GM12878 (cell line): Measurements from ENCODE around the gene TMEM201. TPM values are rescaled to one million over a fixed set of nuclear protein-coding genes. Genes with fewer than 3 reads are reported as not detected.

Source experiments
- ASH2L ChIP-seq: fragments of 300-600, 200-600 bp; sonication (generic); IDR thresholded peaks from 2 replicates; pipeline ENCODE4 v1.6.1; 2017; ENCODE audit warnings: low read depth, mild to moderate bottlenecking, borderline replicate concordance
- CBX3 ChIP-seq: fragments of 200-600 bp; sonication (generic); IDR thresholded peaks from 2 replicates; pipeline ENCODE4 v1.6.1; 2016; ENCODE audit warnings: low read depth, borderline replicate concordance
- CHD2 ChIP-seq: IDR thresholded peaks from 2 replicates; pipeline ENCODE4 v1.6.1; 2011; ENCODE audit warnings: low read depth, low read length, improper control_type of control experiment, borderline replicate concordance
- CREB1 ChIP-seq: IDR thresholded peaks from 2 replicates; pipeline ENCODE4 v1.6.1; 2012; ENCODE audit warnings: low read depth, mild to moderate bottlenecking, inconsistent platforms
- EED ChIP-seq: sonication (generic); IDR thresholded peaks from 2 replicates; pipeline ENCODE4 v1.6.1; 2016; ENCODE audit warnings: antibody characterized with exemption, low read depth
- FOS ChIP-seq: IDR thresholded peaks from 3 replicates; pipeline ENCODE4 v1.6.1; 2011; ENCODE audit warnings: borderline replicate concordance; ENCODE audit not compliant: insufficient read length; ENCODE audit errors: extremely low read depth
- IKZF2 ChIP-seq, 2 experiments: fragments of 450-650 bp; IDR thresholded peaks; 2 replicates each; pipeline ENCODE4 v1.6.1; 2017; ENCODE audit warnings: mild to moderate bottlenecking in 2 of 2, moderate library complexity in 2 of 2
- KDM1A ChIP-seq: fragments of 200-600 bp; sonication (generic); IDR thresholded peaks from 2 replicates; pipeline ENCODE4 v1.6.1; 2016; ENCODE audit warnings: borderline replicate concordance
- LARP7 ChIP-seq: fragments of 450-650 bp; IDR thresholded peaks from 2 replicates; pipeline ENCODE4 v1.6.1; 2017; ENCODE audit warnings: mild to moderate bottlenecking
- MXI1 ChIP-seq: fragments of 150-350 bp; IDR thresholded peaks from 2 replicates; pipeline ENCODE4 v1.6.1; 2011; ENCODE audit warnings: low read depth, mild to moderate bottlenecking, inconsistent platforms, low read length, improper control_type of control experiment
- NFXL1 ChIP-seq: fragments of 450-650 bp; IDR thresholded peaks from 2 replicates; pipeline ENCODE4 v1.6.1; 2017; ENCODE audit warnings: antibody characterized with exemption, mild to moderate bottlenecking, borderline replicate concordance
- PAX5 ChIP-seq: IDR thresholded peaks from 2 replicates; pipeline ENCODE4 v1.6.1; 2011; ENCODE audit warnings: low read depth, low read length, borderline replicate concordance
- PAX8 ChIP-seq: fragments of 450-650 bp; IDR thresholded peaks from 2 replicates; pipeline ENCODE4 v1.6.1; 2017; ENCODE audit warnings: mild to moderate bottlenecking, moderate library complexity
- RCOR1 ChIP-seq: conservative IDR thresholded peaks from 2 replicates; pipeline ENCODE4 v1.6.1; 2012; ENCODE audit warnings: low read depth, low read length, improper control_type of control experiment
- SIX5 ChIP-seq: IDR thresholded peaks from 2 replicates; pipeline ENCODE4 v1.6.1; 2011; ENCODE audit warnings: mild to moderate bottlenecking, low read depth, low read length, moderate library complexity; ENCODE audit not compliant: severe bottlenecking
- SUZ12 ChIP-seq: fragments of 200-600 bp; sonication (generic); IDR thresholded peaks from one replicate; pipeline ENCODE4 v1.6.1; 2018; ENCODE audit warnings: antibody characterized with exemption, mild to moderate bottlenecking; ENCODE audit not compliant: unreplicated experiment
- YY1 ChIP-seq: IDR thresholded peaks from 2 replicates; pipeline ENCODE4 v1.6.1; 2011; ENCODE audit warnings: low read depth, mild to moderate bottlenecking, low read length
- ZBED1 ChIP-seq: IDR thresholded peaks from 2 replicates; pipeline ENCODE4 v1.6.1; 2016; ENCODE audit warnings: borderline replicate concordance
- ZNF384 ChIP-seq: IDR thresholded peaks from 2 replicates; pipeline ENCODE4 v1.6.1; 2012; ENCODE audit warnings: low read depth, mild to moderate bottlenecking, low read length, improper control_type of control experiment, borderline replicate concordance
- polyA plus RNA-seq, 11 experiments: library from polyadenylated mRNA; depleted of rRNA in 4 of 11; unstranded in 6 of 11; stranded (reverse) in 5 of 11; fragments of >200 nt; fragmentation: Nextera tagmentation in 4 of 11; fragmentation: Illumina TruSeq in 1 of 11; extraction: Ambion mirVana in 4 of 11; extraction: Trizol in 1 of 11; gene quantifications; 1 replicate in 1 of 11; 2 replicates in 10 of 11; pipeline versions ENCODE4 v1.2.1 to v1.2.3, GENCODE V29; 2011 to 2016; ENCODE audit warnings: inconsistent platforms in 2 of 11, missing spikeins in 2 of 11, low read depth in 1 of 11
- total RNA-seq, 4 experiments: library from RNA; depleted of rRNA in 3 of 4; stranded (reverse); fragments of >200 nt in 3 of 4; fragmentation: Illumina TruSeq in 1 of 4; extraction: Trizol in 1 of 4; gene quantifications; 2 replicates each; pipeline versions ENCODE4 v1.2.1 to v1.2.3, GENCODE V29; 2013 to 2021
- TF ChIP-seq, protein P1 (sequence below): IDR thresholded peaks from 2 replicates; pipeline ENCODE4 v1.6.1; 2011; ENCODE audit warnings: borderline replicate concordance, low read depth, mild to moderate bottlenecking, moderate library complexity, mixed read lengths, low read length; ENCODE audit not compliant: insufficient read depth; ENCODE audit errors: extremely low read length
- TF ChIP-seq, protein P2 (sequence below): IDR thresholded peaks from 2 replicates; pipeline ENCODE4 v1.6.1; 2012; ENCODE audit warnings: low read depth, low read length, improper control_type of control experiment
- TF ChIP-seq, protein P3 (sequence below): fragments of 450-650 bp; IDR thresholded peaks from 2 replicates; pipeline ENCODE4 v1.6.1; 2017; ENCODE audit warnings: mild to moderate bottlenecking, moderate library complexity
- TF ChIP-seq, protein P4 (sequence below): IDR thresholded peaks from 2 replicates; pipeline ENCODE4 v1.6.1; 2011; ENCODE audit warnings: borderline replicate concordance, low read depth, mild to moderate bottlenecking, moderate library complexity, low read length; ENCODE audit not compliant: insufficient read depth, poor library complexity, severe bottlenecking

Gene TMEM201
- total and polyA plus RNA-seq, 10 of the 15 experiments (the other 5 are each of a cell fraction or from before 2014, with no cell fraction given): 0.13 to 26.6 (median 6.1) TPM

DNA sequence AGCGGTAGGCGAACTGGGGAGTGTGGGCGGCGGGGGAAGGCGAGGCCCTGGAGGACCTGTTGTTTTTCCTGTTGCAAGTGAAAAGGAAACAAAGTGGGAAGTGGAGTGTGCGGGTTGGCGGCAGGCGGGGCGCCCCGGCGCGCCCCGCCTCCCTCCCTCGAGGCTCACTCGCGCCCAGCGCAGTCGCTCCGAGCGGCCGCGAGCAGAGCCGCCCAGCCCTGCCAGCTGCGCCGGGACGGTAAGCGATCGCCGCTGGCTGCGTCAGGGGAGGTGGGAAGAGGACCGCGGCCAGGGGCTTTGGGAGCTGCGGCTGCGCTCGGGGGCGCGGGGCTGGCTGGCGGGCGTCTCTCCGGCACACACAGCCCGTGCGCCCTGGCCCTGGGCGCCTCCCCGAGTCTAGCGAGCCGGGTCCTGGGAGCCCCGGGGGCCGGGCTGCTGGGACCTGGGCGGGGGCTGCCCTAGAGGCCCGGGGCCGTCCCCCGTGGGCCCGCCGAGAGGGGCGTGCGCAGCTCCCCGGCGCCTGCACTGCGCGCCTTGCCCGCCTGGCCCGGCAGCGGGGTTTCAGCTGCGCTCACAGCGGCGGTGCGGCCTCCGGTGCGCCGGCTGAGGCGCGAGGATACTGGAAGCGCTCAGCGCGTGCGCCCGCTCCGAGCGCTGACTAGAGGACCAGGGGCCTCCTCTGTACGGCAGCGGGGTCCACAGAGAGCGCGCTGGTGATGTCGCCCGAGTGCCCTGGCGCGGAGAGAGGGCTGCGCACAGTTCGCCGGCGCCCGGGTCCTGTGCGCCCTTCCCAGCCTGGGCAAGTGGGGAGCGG lies 63.1 kb downstream of the TMEM201 start, which contains the start of gene PIK3CD (continued):
- TF ChIP-seq RCOR1: no peak
- TF ChIP-seq MXI1: peak; percentile 58; the same call in 1 of the 2 replicates
- no peak for TF ChIP-seq PAX8
- TF ChIP-seq, protein P1, sequence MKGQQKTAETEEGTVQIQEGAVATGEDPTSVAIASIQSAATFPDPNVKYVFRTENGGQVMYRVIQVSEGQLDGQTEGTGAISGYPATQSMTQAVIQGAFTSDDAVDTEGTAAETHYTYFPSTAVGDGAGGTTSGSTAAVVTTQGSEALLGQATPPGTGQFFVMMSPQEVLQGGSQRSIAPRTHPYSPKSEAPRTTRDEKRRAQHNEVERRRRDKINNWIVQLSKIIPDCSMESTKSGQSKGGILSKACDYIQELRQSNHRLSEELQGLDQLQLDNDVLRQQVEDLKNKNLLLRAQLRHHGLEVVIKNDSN: no peak
- TF ChIP-seq, protein P2, sequence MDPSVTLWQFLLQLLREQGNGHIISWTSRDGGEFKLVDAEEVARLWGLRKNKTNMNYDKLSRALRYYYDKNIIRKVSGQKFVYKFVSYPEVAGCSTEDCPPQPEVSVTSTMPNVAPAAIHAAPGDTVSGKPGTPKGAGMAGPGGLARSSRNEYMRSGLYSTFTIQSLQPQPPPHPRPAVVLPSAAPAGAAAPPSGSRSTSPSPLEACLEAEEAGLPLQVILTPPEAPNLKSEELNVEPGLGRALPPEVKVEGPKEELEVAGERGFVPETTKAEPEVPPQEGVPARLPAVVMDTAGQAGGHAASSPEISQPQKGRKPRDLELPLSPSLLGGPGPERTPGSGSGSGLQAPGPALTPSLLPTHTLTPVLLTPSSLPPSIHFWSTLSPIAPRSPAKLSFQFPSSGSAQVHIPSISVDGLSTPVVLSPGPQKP: no peak
- no peak for TF ChIP-seq ASH2L
- no peak for TF ChIP-seq YY1
- TF ChIP-seq CBX3: no peak
- no peak for TF ChIP-seq SIX5
- TF ChIP-seq ZNF384: no peak
- no peak for TF ChIP-seq ZBED1
- TF ChIP-seq, protein P3, sequence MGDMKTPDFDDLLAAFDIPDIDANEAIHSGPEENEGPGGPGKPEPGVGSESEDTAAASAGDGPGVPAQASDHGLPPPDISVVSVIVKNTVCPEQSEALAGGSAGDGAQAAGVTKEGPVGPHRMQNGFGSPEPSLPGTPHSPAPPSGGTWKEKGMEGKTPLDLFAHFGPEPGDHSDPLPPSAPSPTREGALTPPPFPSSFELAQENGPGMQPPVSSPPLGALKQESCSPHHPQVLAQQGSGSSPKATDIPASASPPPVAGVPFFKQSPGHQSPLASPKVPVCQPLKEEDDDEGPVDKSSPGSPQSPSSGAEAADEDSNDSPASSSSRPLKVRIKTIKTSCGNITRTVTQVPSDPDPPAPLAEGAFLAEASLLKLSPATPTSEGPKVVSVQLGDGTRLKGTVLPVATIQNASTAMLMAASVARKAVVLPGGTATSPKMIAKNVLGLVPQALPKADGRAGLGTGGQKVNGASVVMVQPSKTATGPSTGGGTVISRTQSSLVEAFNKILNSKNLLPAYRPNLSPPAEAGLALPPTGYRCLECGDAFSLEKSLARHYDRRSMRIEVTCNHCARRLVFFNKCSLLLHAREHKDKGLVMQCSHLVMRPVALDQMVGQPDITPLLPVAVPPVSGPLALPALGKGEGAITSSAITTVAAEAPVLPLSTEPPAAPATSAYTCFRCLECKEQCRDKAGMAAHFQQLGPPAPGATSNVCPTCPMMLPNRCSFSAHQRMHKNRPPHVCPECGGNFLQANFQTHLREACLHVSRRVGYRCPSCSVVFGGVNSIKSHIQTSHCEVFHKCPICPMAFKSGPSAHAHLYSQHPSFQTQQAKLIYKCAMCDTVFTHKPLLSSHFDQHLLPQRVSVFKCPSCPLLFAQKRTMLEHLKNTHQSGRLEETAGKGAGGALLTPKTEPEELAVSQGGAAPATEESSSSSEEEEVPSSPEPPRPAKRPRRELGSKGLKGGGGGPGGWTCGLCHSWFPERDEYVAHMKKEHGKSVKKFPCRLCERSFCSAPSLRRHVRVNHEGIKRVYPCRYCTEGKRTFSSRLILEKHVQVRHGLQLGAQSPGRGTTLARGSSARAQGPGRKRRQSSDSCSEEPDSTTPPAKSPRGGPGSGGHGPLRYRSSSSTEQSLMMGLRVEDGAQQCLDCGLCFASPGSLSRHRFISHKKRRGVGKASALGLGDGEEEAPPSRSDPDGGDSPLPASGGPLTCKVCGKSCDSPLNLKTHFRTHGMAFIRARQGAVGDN: 0 out of 2 replicates have a peak, but pooled peaks have one; percentile 43
- no peak for TF ChIP-seq CREB1
- no peak for TF ChIP-seq FOS
- TF ChIP-seq, protein P4, sequence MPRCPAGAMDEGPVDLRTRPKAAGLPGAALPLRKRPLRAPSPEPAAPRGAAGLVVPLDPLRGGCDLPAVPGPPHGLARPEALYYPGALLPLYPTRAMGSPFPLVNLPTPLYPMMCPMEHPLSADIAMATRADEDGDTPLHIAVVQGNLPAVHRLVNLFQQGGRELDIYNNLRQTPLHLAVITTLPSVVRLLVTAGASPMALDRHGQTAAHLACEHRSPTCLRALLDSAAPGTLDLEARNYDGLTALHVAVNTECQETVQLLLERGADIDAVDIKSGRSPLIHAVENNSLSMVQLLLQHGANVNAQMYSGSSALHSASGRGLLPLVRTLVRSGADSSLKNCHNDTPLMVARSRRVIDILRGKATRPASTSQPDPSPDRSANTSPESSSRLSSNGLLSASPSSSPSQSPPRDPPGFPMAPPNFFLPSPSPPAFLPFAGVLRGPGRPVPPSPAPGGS: peak; percentile 53
- TF ChIP-seq KDM1A: no peak
- no peak for TF ChIP-seq SUZ12
- no peak for TF ChIP-seq CHD2
- TF ChIP-seq NFXL1: no peak
- TF ChIP-seq EED: peak; percentile 78; the same call in 1 of the 2 replicates
- TF ChIP-seq IKZF2 (IDR thresholded peaks at IDR 0.05): no peak
- TF ChIP-seq LARP7: peak; percentile 83
- no peak for TF ChIP-seq PAX5
